ENCODE results near the gene SSH3.

DNA sequence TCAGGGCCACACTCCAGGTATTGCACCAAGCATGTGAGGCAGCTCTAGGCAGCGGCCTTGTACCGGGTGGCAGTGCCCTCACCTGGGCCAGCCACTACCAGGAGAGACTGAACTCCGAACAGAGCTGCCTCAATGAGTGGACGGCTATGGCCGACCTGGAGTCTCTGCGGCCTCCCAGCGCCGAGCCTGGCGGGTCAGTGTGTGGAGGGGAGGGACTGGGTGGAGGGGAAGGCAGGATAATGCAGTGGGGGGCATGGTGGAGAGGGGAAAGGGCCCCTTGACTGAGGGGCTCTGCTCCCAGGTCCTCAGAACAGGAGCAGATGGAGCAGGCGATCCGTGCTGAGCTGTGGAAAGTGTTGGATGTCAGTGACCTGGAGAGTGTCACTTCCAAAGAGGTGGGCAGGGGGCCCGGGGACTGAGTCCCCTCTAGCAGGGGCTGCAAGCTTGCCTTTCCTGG is 4.2 kb downstream of the SSH3 start:
- no peak for TF ChIP-seq TAF1 (conservative IDR thresholded peaks at IDR 0.05)
- no peak for TF ChIP-seq RAD21 (IDR thresholded peaks at IDR 0.05)
- TF ChIP-seq, protein P1, sequence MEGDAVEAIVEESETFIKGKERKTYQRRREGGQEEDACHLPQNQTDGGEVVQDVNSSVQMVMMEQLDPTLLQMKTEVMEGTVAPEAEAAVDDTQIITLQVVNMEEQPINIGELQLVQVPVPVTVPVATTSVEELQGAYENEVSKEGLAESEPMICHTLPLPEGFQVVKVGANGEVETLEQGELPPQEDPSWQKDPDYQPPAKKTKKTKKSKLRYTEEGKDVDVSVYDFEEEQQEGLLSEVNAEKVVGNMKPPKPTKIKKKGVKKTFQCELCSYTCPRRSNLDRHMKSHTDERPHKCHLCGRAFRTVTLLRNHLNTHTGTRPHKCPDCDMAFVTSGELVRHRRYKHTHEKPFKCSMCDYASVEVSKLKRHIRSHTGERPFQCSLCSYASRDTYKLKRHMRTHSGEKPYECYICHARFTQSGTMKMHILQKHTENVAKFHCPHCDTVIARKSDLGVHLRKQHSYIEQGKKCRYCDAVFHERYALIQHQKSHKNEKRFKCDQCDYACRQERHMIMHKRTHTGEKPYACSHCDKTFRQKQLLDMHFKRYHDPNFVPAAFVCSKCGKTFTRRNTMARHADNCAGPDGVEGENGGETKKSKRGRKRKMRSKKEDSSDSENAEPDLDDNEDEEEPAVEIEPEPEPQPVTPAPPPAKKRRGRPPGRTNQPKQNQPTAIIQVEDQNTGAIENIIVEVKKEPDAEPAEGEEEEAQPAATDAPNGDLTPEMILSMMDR (IDR thresholded peaks at IDR 0.05; ENCODE audit: low read depth, low read length, missing input control), result no peak
- TF ChIP-seq, protein P2, sequence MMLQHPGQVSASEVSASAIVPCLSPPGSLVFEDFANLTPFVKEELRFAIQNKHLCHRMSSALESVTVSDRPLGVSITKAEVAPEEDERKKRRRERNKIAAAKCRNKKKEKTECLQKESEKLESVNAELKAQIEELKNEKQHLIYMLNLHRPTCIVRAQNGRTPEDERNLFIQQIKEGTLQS (IDR thresholded peaks at IDR 0.05), result no peak
- TF ChIP-seq, protein P3, sequence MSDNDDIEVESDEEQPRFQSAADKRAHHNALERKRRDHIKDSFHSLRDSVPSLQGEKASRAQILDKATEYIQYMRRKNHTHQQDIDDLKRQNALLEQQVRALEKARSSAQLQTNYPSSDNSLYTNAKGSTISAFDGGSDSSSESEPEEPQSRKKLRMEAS (IDR thresholded peaks at IDR 0.05), result no peak
- no peak for TF ChIP-seq EGR1 (IDR thresholded peaks at IDR 0.05; ENCODE audit: low read depth in 2 of 2)
- TF ChIP-seq FOXA1 (IDR thresholded peaks at IDR 0.05), result no peak
- TF ChIP-seq, protein P4, sequence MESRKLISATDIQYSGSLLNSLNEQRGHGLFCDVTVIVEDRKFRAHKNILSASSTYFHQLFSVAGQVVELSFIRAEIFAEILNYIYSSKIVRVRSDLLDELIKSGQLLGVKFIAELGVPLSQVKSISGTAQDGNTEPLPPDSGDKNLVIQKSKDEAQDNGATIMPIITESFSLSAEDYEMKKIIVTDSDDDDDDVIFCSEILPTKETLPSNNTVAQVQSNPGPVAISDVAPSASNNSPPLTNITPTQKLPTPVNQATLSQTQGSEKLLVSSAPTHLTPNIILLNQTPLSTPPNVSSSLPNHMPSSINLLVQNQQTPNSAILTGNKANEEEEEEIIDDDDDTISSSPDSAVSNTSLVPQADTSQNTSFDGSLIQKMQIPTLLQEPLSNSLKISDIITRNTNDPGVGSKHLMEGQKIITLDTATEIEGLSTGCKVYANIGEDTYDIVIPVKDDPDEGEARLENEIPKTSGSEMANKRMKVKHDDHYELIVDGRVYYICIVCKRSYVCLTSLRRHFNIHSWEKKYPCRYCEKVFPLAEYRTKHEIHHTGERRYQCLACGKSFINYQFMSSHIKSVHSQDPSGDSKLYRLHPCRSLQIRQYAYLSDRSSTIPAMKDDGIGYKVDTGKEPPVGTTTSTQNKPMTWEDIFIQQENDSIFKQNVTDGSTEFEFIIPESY (IDR thresholded peaks at IDR 0.05), result no peak
- no peak for TF ChIP-seq NR2F2 (IDR thresholded peaks at IDR 0.05)
- TF ChIP-seq HNF4G (IDR thresholded peaks at IDR 0.05), result no peak
- TF ChIP-seq, protein P5, sequence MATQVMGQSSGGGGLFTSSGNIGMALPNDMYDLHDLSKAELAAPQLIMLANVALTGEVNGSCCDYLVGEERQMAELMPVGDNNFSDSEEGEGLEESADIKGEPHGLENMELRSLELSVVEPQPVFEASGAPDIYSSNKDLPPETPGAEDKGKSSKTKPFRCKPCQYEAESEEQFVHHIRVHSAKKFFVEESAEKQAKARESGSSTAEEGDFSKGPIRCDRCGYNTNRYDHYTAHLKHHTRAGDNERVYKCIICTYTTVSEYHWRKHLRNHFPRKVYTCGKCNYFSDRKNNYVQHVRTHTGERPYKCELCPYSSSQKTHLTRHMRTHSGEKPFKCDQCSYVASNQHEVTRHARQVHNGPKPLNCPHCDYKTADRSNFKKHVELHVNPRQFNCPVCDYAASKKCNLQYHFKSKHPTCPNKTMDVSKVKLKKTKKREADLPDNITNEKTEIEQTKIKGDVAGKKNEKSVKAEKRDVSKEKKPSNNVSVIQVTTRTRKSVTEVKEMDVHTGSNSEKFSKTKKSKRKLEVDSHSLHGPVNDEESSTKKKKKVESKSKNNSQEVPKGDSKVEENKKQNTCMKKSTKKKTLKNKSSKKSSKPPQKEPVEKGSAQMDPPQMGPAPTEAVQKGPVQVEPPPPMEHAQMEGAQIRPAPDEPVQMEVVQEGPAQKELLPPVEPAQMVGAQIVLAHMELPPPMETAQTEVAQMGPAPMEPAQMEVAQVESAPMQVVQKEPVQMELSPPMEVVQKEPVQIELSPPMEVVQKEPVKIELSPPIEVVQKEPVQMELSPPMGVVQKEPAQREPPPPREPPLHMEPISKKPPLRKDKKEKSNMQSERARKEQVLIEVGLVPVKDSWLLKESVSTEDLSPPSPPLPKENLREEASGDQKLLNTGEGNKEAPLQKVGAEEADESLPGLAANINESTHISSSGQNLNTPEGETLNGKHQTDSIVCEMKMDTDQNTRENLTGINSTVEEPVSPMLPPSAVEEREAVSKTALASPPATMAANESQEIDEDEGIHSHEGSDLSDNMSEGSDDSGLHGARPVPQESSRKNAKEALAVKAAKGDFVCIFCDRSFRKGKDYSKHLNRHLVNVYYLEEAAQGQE (IDR thresholded peaks at IDR 0.05), result no peak
- TF ChIP-seq YY1 (IDR thresholded peaks at IDR 0.05), result no peak

Measured in liver (tissue), 3 donors.